ENCODE measurements around the gene TPST2.
A peak's percentile ranks its signal among the peaks of the same experiment; 100 is the strongest.

TPST2 gene

DNA sequence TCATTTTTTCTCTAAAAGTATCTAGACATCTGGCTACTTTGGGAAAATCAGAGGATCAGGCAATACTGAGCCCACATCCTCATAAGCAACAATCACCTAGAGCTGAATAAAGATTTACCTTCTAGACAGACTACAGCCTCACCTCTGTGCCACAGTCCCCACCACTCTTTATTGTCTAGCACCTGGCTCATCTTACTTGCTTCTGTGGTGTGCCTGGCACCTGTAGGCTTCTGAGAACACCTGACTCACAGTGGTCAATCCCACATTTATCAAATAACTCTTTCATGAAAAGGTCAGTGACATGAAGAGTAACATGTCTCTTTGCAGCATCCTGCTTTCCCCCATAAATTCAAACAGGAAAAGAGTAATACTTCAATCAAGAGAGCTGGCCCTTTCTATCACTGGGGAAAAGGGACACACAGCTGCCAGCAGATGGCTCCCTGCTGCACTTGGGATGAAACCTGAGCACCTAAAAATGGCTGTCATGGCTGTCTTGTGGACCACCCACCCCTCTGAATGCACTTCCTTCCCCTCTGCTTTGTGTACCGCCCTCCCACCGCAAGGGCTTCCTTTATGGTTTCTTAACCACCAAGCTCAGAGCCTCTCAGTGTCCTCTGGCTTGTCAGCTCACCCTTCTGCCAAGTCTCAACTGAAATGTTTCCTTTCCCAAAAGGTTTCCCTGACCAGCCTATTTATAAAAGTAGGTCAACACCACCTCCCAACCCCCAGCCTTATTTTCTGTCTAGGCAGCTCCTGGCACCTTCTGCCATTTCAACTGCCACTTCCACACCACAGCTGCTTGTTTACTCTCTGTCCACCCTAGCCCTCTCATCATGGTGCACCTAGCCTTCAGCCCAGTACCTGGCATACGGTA, 87.0 kb downstream of the TPST2 start:
- TF ChIP-seq, protein P1, sequence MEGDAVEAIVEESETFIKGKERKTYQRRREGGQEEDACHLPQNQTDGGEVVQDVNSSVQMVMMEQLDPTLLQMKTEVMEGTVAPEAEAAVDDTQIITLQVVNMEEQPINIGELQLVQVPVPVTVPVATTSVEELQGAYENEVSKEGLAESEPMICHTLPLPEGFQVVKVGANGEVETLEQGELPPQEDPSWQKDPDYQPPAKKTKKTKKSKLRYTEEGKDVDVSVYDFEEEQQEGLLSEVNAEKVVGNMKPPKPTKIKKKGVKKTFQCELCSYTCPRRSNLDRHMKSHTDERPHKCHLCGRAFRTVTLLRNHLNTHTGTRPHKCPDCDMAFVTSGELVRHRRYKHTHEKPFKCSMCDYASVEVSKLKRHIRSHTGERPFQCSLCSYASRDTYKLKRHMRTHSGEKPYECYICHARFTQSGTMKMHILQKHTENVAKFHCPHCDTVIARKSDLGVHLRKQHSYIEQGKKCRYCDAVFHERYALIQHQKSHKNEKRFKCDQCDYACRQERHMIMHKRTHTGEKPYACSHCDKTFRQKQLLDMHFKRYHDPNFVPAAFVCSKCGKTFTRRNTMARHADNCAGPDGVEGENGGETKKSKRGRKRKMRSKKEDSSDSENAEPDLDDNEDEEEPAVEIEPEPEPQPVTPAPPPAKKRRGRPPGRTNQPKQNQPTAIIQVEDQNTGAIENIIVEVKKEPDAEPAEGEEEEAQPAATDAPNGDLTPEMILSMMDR (IDR thresholded peaks at IDR 0.05; ENCODE audit: low read depth, low read length, missing control alignments) = peak; percentile 75
- H3K4me3 ChIP-seq (ENCODE audit: low read depth, low read length) = no peak overlapping the region
- in situ Hi-C loops (cut with HindIII; ENCODE audit: low sequenced_read_pairs) = no loop called here
- peak; percentile 28 for DNase-seq (ENCODE audit: low read depth)

DNA sequence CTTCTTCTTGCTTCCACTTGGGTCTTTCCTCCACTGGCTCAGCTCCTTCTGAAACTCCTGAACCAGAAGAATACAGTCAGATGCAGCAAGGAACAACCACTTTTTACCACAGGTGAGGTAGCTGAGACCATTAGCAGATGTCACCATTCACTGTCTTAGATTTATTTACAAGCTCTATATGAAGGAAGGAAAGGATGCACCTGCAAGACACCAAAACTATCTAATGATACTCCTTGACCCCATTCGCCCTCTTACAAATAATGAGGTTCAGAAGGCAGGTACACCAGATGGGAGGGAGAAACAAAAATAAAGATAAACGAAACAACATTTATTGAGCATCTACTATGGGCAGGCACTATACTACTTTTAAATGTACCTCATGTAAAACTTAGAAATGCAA, 87.9 kb downstream of the TPST2 start:
- H3K4me3 ChIP-seq (ENCODE audit: low read depth, low read length) = no peak overlapping the region
- TF ChIP-seq, protein P1 (IDR thresholded peaks at IDR 0.05; ENCODE audit: low read depth, low read length, missing control alignments) = no peak
- in situ Hi-C loops (cut with HindIII; ENCODE audit: low sequenced_read_pairs) = no loop called here

DNA sequence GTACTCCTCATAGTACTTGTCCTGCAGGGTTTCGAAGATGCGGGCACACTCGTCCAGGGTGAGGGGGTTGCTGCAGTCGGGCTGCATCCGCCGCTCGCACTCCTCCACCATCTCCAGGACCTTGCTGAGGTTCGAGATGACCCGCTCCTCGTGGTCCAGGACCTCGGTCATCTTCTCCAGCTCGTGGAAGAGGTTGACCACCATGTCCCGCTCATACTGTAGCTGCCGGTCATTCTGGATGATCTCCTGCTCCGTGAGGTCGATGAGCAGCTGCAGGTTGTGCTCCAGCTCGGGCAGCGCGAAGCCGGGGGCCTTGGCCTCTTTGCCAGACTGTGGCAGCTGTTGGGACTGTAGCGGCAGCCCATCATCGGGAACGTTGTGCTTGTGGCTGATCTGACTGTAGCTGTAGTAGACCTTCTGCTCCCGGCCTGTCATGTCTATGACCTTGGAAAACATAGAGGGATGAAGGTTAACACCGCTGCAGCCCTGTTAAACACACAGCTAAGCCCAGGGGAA, 90.7 kb downstream of the TPST2 start:
- in situ Hi-C loops (cut with HindIII; ENCODE audit: low sequenced_read_pairs) = no loop called here
- H3K4me3 ChIP-seq (ENCODE audit: low read depth, low read length) = no peak overlapping the region
- TF ChIP-seq, protein P1 (IDR thresholded peaks at IDR 0.05; ENCODE audit: low read depth, low read length, missing control alignments) = no peak
- DNase-seq (ENCODE audit: low read depth) = no peak

More for the DNA sequence above, 87.9 kb downstream of the TPST2 start:
- no peak for DNase-seq (ENCODE audit: low read depth)

DNA sequence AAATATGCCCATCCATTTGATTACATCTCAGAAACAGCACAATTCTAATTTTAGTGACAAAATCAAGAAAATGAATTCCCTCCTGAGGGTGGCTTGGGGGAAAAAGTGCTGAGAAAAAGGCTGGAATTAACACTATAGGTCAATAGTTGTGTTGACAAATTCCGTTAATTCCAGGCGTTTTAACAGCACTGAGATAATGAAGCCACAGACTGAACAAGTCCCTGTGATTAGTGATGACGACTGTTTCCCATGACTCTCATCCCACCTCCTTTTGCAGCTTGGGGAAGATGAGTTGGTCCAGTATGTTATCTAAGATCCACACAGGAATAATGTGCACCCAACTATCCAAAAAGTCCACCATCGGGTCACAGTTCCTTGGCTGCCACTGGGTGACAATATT, 93.5 kb downstream of the TPST2 start:
- TF ChIP-seq, protein P1 (IDR thresholded peaks at IDR 0.05; ENCODE audit: low read depth, low read length, missing control alignments) = no peak
- in situ Hi-C loops (cut with HindIII; ENCODE audit: low sequenced_read_pairs) = no loop called here
- H3K4me3 ChIP-seq (ENCODE audit: low read depth, low read length) = no peak overlapping the region
- no peak for DNase-seq (ENCODE audit: low read depth)

DNA sequence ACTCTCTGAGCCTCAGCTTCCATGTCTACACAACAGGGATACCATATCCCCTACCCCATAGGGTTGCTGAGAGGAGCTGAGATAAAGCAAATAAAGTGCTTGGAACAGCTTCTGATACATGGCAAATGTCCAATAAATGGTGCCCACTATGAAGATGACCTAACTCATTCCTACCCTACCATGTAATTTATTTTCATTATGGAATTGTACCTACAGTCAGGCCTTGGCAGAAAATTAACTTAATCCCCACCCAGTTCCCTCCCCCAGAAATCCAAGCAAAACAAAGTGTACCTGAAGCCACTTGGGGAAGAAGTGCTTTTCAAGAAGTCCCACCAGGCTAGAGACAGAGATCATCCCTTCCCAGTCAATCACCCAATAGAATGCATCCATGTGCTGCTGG, 95.4 kb downstream of the TPST2 start:
- DNase-seq (ENCODE audit: low read depth) = no peak
- TF ChIP-seq, protein P1 (IDR thresholded peaks at IDR 0.05; ENCODE audit: low read depth, low read length, missing control alignments) = no peak
- in situ Hi-C loops (cut with HindIII; ENCODE audit: low sequenced_read_pairs) = no loop called here
- H3K4me3 ChIP-seq (ENCODE audit: low read depth, low read length) = no peak overlapping the region

DNA sequence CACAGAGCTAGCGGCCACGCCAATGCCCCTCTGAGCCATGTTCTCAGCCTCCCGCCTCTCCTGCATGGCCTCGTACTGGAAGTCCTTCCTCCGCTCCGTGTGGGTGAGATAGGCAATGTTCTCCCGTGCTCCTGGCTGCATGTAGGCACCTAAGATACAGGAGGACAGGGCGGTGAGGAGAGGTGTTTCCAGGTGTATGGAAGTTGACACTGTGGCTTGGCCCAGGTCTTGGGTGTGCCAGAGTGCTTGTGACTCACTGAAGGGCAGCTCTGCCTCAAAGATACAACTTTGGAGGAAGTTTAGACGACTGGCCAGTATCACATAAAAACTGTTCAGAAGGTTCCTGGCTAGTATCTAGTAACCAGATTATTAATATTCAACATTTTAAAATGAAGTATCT, 97.7 kb downstream of the TPST2 start:
- no peak overlapping the region for H3K4me3 ChIP-seq (ENCODE audit: low read depth, low read length)
- TF ChIP-seq, protein P1 (IDR thresholded peaks at IDR 0.05; ENCODE audit: low read depth, low read length, missing control alignments) = no peak
- in situ Hi-C loops (cut with HindIII; ENCODE audit: low sequenced_read_pairs) = no loop called here
- no peak for DNase-seq (ENCODE audit: low read depth)
